ENCODE measurements around the gene DDX51.

Gene DDX51

DNA sequence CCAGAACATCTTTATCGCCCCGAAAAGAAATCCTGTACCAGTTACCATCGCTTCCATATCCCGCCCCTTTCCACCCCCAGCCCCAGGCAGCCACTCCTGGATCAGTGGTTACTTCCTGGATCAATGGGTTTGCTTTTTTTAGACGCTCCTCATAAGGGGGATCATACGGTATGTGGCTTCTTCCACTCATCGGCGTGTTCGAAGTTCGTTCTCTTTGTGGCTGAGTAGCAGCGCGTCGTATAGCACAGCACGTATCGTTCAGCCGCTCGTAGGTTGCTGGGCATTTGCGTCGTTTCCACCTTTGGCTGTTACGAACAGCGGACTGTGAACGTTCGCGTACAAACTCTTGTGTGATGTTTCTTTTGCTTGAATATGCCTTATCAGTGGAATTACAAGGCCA is 2.0 kb upstream of the DDX51 start:
- no peak for FAIRE-seq
- TF ChIP-seq, protein P1, sequence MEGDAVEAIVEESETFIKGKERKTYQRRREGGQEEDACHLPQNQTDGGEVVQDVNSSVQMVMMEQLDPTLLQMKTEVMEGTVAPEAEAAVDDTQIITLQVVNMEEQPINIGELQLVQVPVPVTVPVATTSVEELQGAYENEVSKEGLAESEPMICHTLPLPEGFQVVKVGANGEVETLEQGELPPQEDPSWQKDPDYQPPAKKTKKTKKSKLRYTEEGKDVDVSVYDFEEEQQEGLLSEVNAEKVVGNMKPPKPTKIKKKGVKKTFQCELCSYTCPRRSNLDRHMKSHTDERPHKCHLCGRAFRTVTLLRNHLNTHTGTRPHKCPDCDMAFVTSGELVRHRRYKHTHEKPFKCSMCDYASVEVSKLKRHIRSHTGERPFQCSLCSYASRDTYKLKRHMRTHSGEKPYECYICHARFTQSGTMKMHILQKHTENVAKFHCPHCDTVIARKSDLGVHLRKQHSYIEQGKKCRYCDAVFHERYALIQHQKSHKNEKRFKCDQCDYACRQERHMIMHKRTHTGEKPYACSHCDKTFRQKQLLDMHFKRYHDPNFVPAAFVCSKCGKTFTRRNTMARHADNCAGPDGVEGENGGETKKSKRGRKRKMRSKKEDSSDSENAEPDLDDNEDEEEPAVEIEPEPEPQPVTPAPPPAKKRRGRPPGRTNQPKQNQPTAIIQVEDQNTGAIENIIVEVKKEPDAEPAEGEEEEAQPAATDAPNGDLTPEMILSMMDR (IDR thresholded peaks at IDR 0.05; ENCODE audit: insufficient read depth, missing control alignments) = no peak
- DNase-seq (ENCODE audit: insufficient read length, low spot score) = no peak

DNA sequence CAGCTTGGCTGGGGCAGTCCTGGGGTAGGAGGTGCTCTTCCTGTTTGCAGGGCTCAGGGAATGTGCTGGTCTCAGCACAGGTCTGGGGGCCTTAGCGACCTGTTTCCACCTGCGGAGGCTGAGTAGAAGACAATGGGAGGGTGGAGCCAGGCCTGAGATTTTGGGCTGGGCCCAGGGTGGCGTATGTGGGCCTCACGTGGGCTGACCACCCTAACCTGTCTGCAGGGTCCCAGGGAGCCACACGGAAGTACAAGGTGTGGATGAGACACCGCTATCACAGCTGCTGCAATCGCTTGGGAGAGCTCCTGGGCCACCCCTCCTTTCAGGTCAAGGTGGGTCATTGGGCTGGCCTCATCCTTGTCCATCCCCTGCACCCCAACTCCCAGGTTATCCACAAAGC is 1.2 kb upstream of the DDX51 start:
- DNase-seq (ENCODE audit: insufficient read length, low spot score) (no peak), FAIRE-seq (no peak)
- TF ChIP-seq, protein P1 (IDR thresholded peaks at IDR 0.05; ENCODE audit: insufficient read depth, missing control alignments) = no peak

DNA sequence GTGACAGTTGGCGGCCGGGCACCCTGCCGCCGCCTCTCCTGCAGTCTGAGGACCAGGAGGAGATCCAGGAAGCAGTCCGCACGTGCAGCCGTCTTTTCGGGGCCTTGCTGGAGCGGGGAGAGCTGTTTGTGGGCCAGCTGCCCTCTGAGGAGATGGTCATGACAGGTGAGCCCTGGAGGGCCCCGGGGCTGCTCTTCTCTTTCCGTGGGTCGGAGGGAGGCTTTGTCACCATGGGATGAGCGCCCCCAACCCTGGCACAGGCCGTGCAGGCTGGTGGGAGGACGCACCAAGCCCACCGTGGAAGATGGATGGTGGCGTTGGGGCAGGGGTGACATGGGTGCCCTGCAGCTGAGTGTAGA is 670 bp upstream of the DDX51 start:
- FAIRE-seq (no peak), DNase-seq (ENCODE audit: insufficient read length, low spot score) (no peak)
- TF ChIP-seq, protein P1 (IDR thresholded peaks at IDR 0.05; ENCODE audit: insufficient read depth, missing control alignments) = no peak

DNA sequence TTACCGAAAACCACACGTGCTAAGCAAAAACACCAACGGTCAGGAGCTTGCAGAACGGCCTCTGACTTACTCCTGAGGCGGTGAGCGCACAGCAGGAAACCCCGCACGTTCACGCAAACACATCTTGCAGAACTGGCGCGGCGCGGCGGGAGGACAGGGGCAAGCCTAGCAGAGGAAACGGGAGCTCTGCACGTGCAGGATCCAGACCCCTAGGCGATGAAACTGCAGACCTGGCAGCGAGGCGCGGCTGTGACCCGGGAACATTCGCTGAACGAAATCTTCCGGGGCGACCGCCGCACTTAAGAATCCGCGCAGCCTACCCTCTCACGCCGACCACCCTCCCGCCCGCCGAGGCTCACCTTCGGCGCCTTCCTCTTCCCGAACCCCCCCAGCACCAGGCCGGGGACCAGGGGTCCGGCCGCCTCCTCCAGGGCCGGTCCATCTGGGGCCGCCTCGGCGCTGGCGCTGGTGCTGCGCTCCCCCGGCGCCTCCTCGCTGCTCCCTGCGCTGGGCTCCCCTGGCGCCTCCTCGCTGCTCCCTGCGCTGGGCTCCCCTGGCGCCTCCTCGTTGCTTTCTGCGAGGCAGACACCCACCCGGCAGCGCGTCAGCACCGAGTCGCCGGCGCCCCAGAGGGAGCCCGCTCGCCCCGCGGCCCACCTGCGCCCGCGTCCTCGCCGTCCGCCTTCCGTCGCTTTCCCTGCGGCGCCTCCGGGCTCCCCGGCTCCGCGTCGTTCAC is 615 bp downstream of the DDX51 start:
- FAIRE-seq (no peak), DNase-seq (ENCODE audit: insufficient read length, low spot score) (no peak)
- TF ChIP-seq, protein P1 (IDR thresholded peaks at IDR 0.05; ENCODE audit: insufficient read depth, missing control alignments) = no peak

DNA sequence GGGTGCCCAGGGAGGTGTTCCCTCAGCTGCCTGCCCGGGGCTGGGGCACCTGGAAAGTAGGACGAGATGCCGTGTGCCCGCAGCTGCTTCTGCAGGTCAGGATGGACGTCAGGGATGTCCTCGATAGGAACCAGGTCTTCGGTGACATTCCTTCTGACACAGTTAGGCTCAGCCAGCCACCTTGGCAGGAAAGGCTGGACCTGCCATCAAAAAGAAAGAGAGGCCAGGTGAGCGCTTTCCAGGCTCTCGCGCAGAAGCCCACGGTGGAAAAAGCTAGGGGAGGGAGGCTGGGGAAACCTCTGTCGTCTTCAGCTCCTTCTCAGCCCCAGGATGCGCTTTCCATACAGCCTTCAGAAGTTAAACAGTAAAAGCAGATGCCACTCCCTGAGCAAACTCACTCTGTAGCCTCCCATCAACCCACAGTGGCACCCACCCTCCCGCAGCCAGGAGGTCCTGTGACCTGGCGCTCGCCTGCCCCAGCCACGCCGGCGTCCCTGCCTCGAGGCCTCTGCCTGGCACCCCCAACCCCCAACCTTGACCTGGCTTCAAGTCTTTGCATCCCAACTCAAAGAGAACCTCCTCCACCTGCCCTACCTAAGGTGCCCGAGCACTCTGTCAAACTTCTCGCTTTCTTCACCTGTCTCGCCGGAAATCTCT is 1.3 kb downstream of the DDX51 start:
- TF ChIP-seq, protein P1 (IDR thresholded peaks at IDR 0.05; ENCODE audit: insufficient read depth, missing control alignments) = no peak
- no peak for DNase-seq (ENCODE audit: insufficient read length, low spot score)
- no peak for FAIRE-seq

DNA sequence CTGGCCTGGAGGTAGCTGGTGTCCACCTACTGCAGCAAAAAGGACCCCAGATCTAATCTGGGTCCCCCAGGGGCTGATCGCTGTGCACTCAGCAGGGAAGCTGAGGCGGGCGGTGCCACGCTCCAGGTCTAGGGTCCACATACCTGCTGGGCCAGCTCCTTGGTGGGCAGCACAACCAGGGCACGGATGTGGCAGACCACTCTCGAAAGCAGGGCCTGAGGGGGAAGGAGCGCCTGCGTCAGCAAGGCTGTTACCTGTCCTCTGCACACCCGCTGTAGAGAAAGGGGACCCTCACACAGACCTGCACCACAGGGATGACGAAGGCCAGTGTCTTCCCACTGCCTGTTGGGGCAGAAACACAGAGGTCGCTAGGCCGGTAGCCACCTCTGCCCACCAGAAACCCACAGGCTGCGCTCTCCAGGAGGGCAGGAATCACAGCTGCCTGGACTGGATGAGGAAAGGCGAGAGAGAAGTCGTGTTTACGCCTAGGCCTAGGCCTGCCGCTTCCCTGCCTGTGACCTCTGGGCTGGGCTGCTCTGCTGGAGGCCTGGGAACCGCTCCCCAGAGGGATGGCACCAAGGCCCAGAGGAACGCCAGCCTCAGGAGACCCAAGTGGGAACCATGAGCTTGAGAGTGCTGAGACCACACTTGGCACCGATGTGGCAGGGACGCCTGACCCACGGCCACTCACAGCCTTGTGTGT is 2.0 kb downstream of the DDX51 start:
- no peak for DNase-seq (ENCODE audit: insufficient read length, low spot score)
- TF ChIP-seq, protein P1 (IDR thresholded peaks at IDR 0.05; ENCODE audit: insufficient read depth, missing control alignments) = no peak
- FAIRE-seq = no peak

All from D721Med (cell line).